ENCODE data around the gene C19orf81. TPM values are rescaled to one million over a fixed set of nuclear protein-coding genes. Genes with fewer than 3 reads are reported as not detected.

C19orf81 gene
- total and polyA plus RNA-seq, 2 donors (not counting 3 experiments of a cell fraction or from before 2014, with no cell fraction given), result 0.79 to 2.5 TPM

DNA sequence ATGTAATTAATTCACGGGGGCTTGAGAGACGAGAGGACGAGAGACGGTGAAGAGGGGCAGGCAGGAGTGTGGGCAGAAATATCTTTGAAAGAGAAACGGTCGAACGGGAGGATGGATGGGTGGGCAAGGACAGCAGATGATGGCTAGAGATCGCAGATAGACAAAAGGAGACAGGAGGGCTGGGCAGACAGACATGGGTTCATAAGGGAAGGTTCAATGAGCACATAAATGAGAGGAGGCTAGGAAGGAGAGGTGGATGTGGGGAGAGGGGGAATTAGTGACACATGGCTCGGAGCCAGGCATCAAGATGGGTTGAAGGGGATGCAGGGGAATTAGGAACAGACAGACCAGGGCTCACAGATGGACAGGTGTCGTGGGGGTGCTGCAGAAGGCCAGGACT, 10.6 kb upstream of the C19orf81 start:
- no peak overlapping the region for H3K27ac ChIP-seq (ENCODE audit: insufficient read depth, low read depth, low read length)
- H2AFZ ChIP-seq (ENCODE audit: low read depth, low read length), result no peak overlapping the region
- no peaks in the 10 kb centered on the region for H3K79me2 ChIP-seq (ENCODE audit: control insufficient read depth, insufficient read depth, low read length)
- ChIA-PET CTCF (no interaction called here), POLR2A (interaction anchor here (0.7 kb wide), 1 partner anchor 96 kb away, joined by 4 read pairs; no protein-coding TSS in a partner anchor)
- H3K4me2 ChIP-seq (ENCODE audit: insufficient read depth, low read length), result no peak overlapping the region
- BruUV-seq (replicated peaks), result no TSS peak
- no peaks in the 10 kb centered on the region for H3K36me3 ChIP-seq (ENCODE audit: control insufficient read depth in 2 of 2, extremely low read depth in 1 of 2, insufficient read depth in 2 of 2, low read length in 2 of 2)
- intact Hi-C loops (cut with micrococcal nuclease) (no loop called here), dilution Hi-C loops (cut with MboI; ENCODE audit: extremely low pct_ligation_motif_present, low sequenced_read_pairs) (no loop called here)
- peaks cover 20 to 22% of the 10 kb centered on the region in 2 experiments for H3K27me3 ChIP-seq (ENCODE audit: control insufficient read depth in 2 of 2, insufficient read depth in 2 of 2, low read length in 2 of 2)
- H3K4me3 ChIP-seq (replicated peaks in 1 of 3; ENCODE audit: insufficient read depth in 1 of 3, low read depth in 1 of 3, low read length in 3 of 3), result no peak overlapping the region
- H4K20me1 ChIP-seq (replicated peaks; ENCODE audit: control insufficient read depth, extremely low read depth, insufficient read depth, low read length), result no peaks in the 10 kb centered on the region
- H3K9ac ChIP-seq (replicated peaks; ENCODE audit: extremely low read depth, insufficient read depth, low read length), result no peak overlapping the region
- DNase-seq (ENCODE audit: low read depth, low spot score) (no peak), FAIRE-seq (no peak)
- H3K4me1 ChIP-seq (ENCODE audit: control insufficient read depth, extremely low read depth, insufficient read depth, low read length), result no peaks in the 10 kb centered on the region
- no peaks in the 10 kb centered on the region for H3K9me1 ChIP-seq (replicated peaks; ENCODE audit: control insufficient read depth, extremely low read depth, insufficient read depth, low read length)
- H3K9me3 ChIP-seq (replicated peaks; ENCODE audit: control insufficient read depth, insufficient read depth, low read length), result no peaks in the 10 kb centered on the region
- TF ChIP-seq FOS (IDR thresholded peaks at IDR 0.05; ENCODE audit: borderline replicate concordance, insufficient read depth, low read length) (no peak), POLR2AphosphoS5 (IDR thresholded peaks at IDR 0.05; ENCODE audit: insufficient read depth, low read depth, low read length) (no peak), JUN (IDR thresholded peaks at IDR 0.05; ENCODE audit: borderline replicate concordance, insufficient read depth, insufficient read length, low read depth) (no peak), GATA2 (IDR thresholded peaks at IDR 0.05; ENCODE audit: insufficient read depth, insufficient read length, low read depth, low read length) (no peak), MYC (IDR thresholded peaks at IDR 0.05; ENCODE audit: low read depth, low read length) (no peak), POLR2A (IDR thresholded peaks at IDR 0.05; ENCODE audit: low read depth, low read length) (no peak), EZH2 (IDR thresholded peaks at IDR 0.05; ENCODE audit: borderline replicate concordance, low read depth, low read length, severe bottlenecking) (no peak)
- TF ChIP-seq, protein P1, sequence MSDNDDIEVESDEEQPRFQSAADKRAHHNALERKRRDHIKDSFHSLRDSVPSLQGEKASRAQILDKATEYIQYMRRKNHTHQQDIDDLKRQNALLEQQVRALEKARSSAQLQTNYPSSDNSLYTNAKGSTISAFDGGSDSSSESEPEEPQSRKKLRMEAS (IDR thresholded peaks at IDR 0.05; ENCODE audit: insufficient read depth, insufficient read length), result no peak
- TF ChIP-seq, protein P2, sequence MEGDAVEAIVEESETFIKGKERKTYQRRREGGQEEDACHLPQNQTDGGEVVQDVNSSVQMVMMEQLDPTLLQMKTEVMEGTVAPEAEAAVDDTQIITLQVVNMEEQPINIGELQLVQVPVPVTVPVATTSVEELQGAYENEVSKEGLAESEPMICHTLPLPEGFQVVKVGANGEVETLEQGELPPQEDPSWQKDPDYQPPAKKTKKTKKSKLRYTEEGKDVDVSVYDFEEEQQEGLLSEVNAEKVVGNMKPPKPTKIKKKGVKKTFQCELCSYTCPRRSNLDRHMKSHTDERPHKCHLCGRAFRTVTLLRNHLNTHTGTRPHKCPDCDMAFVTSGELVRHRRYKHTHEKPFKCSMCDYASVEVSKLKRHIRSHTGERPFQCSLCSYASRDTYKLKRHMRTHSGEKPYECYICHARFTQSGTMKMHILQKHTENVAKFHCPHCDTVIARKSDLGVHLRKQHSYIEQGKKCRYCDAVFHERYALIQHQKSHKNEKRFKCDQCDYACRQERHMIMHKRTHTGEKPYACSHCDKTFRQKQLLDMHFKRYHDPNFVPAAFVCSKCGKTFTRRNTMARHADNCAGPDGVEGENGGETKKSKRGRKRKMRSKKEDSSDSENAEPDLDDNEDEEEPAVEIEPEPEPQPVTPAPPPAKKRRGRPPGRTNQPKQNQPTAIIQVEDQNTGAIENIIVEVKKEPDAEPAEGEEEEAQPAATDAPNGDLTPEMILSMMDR (IDR thresholded peaks at IDR 0.05; ENCODE audit: extremely low read depth in 1 of 2, insufficient read depth in 1 of 2, low read depth in 1 of 2, low read length in 2 of 2), result no peak

Measured in endothelial cell of umbilical vein (primary cell).